GM18505 (cell line): ENCODE data around the gene APOA5.
A peak's percentile ranks its signal among the peaks of the same experiment; 100 is the strongest.

Experiments
- ATAC-seq: cut with Tn5 transposase; IDR thresholded peaks from one replicate; pipeline ENCODE4 v1.9.1; 2021; ENCODE audit not compliant: unreplicated experiment
- POLR2A ChIP-seq: IDR thresholded peaks from 4 replicates; pipeline ENCODE4 v1.6.1; 2011; ENCODE audit warnings: borderline replicate concordance; ENCODE audit not compliant: insufficient read depth, insufficient read length; ENCODE audit errors: extremely low read depth

The APOA5 gene

GRCh38 chr11:116798368-116798767 is 6.7 kb upstream of the APOA5 start:
- ATAC-seq, result no peak
- no peak for TF ChIP-seq POLR2A

- TF ChIP-seq POLR2A, result no peak
- no peak for ATAC-seq
These were observed 6.1 kb upstream of the APOA5 start for GRCh38 chr11:116797816-116798215.

- TF ChIP-seq POLR2A, result no peak
- ATAC-seq, result no peak
These were observed 4.9 kb upstream of the APOA5 start for GRCh38 chr11:116796548-116796947.

- no peak for TF ChIP-seq POLR2A
- ATAC-seq, result no peak
These were observed 3.2 kb upstream of the APOA5 start for GRCh38 chr11:116794851-116795250.

GRCh38 chr11:116793772-116794097 is 2.1 kb upstream of the APOA5 start:
- ATAC-seq, result no peak
- no peak for TF ChIP-seq POLR2A

- ATAC-seq, result no peak
- TF ChIP-seq POLR2A, result no peak
These were observed 1.4 kb upstream of the APOA5 start for GRCh38 chr11:116792869-116793771.

GRCh38 chr11:116792144-116792868 is 627 bp upstream of the APOA5 start:
- TF ChIP-seq POLR2A, result no peak
- ATAC-seq, result no peak

- TF ChIP-seq POLR2A, result no peak
- no peak for ATAC-seq
These were observed 472 bp downstream of the APOA5 start for GRCh38 chr11:116791002-116791812.

- no peak for TF ChIP-seq POLR2A
These were observed 1.3 kb downstream of the APOA5 start for GRCh38 chr11:116790167-116791001.

GRCh38 chr11:116788975-116789374 is 2.7 kb downstream of the APOA5 start:
- no peak for ATAC-seq
- no peak for TF ChIP-seq POLR2A

More at GRCh38 chr11:116790167-116791001, 1.3 kb downstream of the APOA5 start:
- no peak for ATAC-seq

GRCh38 chr11:116788534-116788933 is 3.1 kb downstream of the APOA5 start:
- no peak for TF ChIP-seq POLR2A
- ATAC-seq, result no peak

- peak; percentile 79 for ATAC-seq
- TF ChIP-seq POLR2A, result peak; percentile 91
These were observed 3.7 kb downstream of the APOA5 start, which contains the start of gene ZPR1 for GRCh38 chr11:116787786-116788486. ZPR1 (minus strand) TSS chr11:116788023; CDS start chr11:116787990, 33 bp downstream.
